ENCODE results near the gene GAMT. TPM values are rescaled to one million over a fixed set of nuclear protein-coding genes. Genes with fewer than 3 reads are reported as not detected.

GAMT gene
- polyA plus RNA-seq, 1 experiment = 26.9 TPM

GRCh38 chr19:1392407-1392806, 8.9 kb downstream of the GAMT start:
- Histone ChIP-seq H3K4me3 (ENCODE audit: low read depth, low read length) (no peak overlapping the region), H3K27me3 (ENCODE audit: control insufficient read depth, insufficient read depth, low read length) (no peaks in the 10 kb centered on the region), H3K27ac (ENCODE audit: low read depth, low read length) (no peak overlapping the region), H3K9me3 (ENCODE audit: control insufficient read depth, insufficient read depth, low read length) (peaks cover 5% of the 10 kb centered on the region; the same call in 1 of the 2 replicates)
- ChIA-PET POLR2A (no interaction called here), CTCF (no interaction called here)
- TF ChIP-seq CTCF (IDR thresholded peaks at IDR 0.05; ENCODE audit: low read depth, low read length) = no peak
- no peak for DNase-seq (ENCODE audit: low read depth, low spot score)

DNA sequence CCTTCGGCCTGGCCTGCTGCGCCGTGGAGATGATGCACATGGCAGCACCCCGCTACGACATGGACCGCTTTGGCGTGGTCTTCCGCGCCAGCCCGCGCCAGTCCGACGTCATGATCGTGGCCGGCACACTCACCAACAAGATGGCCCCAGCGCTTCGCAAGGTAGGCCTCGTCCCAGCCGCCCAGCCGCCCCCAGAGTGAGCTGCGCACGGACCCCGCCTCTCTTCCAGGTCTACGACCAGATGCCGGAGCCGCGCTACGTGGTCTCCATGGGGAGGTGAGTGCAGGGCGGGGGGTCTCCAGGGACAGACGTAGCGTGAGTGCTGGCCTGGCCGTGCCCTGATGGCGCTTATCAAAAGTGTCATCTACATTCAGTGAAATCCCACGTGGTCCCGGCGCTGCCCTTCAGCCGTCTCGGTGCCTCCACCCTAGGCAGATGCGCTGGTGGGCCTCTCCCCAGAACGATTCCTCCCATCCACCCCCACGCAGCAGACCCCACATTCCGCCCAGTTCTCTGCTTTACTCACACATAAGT, 10.4 kb downstream of the GAMT start:
- Histone ChIP-seq H3K9me3 (ENCODE audit: control insufficient read depth, insufficient read depth, low read length) (peaks cover 5% of the 10 kb centered on the region; the same call in 1 of the 2 replicates), H3K27ac (ENCODE audit: low read depth, low read length) (no peak overlapping the region), H3K4me3 (ENCODE audit: low read depth, low read length) (no peak overlapping the region), H3K27me3 (ENCODE audit: control insufficient read depth, insufficient read depth, low read length) (no peaks in the 10 kb centered on the region)
- no peak for DNase-seq (ENCODE audit: low read depth, low spot score)
- no peak for TF ChIP-seq CTCF (IDR thresholded peaks at IDR 0.05; ENCODE audit: low read depth, low read length)
- ChIA-PET POLR2A (no interaction called here), CTCF (no interaction called here)

- CTCF ChIA-PET = no interaction called here
- no peak overlapping the region for H3K27ac ChIP-seq (ENCODE audit: low read depth, low read length)
- no peak for DNase-seq (ENCODE audit: low read depth, low spot score)
- no peak overlapping the region for H3K4me3 ChIP-seq (ENCODE audit: low read depth, low read length)
- peaks cover 5% of the 10 kb centered on the region; the same call in 1 of the 2 replicates for H3K9me3 ChIP-seq (ENCODE audit: control insufficient read depth, insufficient read depth, low read length)
- POLR2A ChIA-PET = no interaction called here
- no peak for TF ChIP-seq CTCF (IDR thresholded peaks at IDR 0.05; ENCODE audit: low read depth, low read length)
- no peaks in the 10 kb centered on the region for H3K27me3 ChIP-seq (ENCODE audit: control insufficient read depth, insufficient read depth, low read length)
Measured at GRCh38 chr19:1389033-1389940, 12.1 kb downstream of the GAMT start.

DNA sequence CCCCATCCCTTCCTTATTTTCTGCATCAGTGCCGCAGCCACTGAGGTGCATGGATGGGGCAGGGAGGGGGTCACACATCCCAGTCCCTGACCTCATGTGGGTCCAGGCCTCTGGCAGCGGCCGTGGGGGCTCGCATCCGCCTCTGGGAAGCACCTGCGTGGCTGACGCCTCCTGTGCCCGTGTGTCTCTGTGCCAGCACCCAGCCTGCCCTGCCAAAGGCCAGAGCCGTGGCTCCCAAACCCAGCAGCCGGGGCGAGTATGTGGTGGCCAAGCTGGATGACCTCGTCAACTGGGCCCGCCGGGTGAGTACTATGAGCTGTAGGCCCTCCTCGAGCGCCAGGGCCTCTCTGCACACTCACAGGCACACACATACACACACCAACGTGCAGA, 12.7 kb downstream of the GAMT start:
- CTCF ChIA-PET = no interaction called here
- no peak for TF ChIP-seq CTCF (IDR thresholded peaks at IDR 0.05; ENCODE audit: low read depth, low read length)
- DNase-seq (ENCODE audit: low read depth, low spot score) = no peak
- Histone ChIP-seq H3K27ac (ENCODE audit: low read depth, low read length) (no peak overlapping the region), H3K4me3 (ENCODE audit: low read depth, low read length) (no peak overlapping the region), H3K9me3 (ENCODE audit: control insufficient read depth, insufficient read depth, low read length) (peaks cover 5% of the 10 kb centered on the region; the same call in 1 of the 2 replicates), H3K27me3 (ENCODE audit: control insufficient read depth, insufficient read depth, low read length) (no peaks in the 10 kb centered on the region)
- POLR2A ChIA-PET = no interaction called here
